ENCODE measurements around the gene UBLCP1.

Gene UBLCP1

DNA sequence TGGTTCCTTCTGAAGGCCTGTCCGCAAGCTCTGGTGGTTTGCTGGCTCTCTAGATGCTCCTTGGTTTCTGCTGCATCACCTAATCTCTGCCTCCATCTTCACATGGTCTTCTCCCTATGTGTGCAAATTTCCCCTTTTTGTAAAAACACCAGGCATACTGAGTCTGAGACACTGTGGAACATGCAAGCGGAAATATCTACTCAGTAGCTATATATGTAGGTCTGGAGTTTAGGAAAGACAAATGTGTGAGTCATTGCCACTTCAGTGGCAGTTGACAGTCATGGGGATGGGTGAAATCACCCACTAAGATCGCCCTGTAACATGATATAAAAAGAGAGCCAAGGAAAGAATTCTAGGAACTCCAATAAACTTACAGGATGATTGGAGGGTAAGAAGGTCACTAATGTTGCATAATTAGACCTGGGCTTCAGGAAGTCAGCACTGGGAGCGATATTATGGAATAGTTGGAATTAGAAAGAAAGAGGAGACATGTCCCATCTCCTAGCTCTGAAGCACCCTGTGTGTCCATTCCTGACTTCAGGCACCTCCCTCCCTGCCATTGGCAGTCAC lies 22.7 kb upstream of the UBLCP1 start (continued):
- TF ChIP-seq IKZF3 (tag by site-specific recombination; IDR thresholded peaks at IDR 0.05) (0 out of 2 replicates have a peak, but pooled peaks have one; percentile 20), KLF10 (tag by site-specific recombination; IDR thresholded peaks at IDR 0.05) (peak; percentile 69), ZNF184 (tag by site-specific recombination; IDR thresholded peaks at IDR 0.05) (0 out of 2 replicates have a peak, but pooled peaks have one; percentile 40), ZSCAN18 (tag by site-specific recombination; IDR thresholded peaks at IDR 0.05) (no peak), ZNF311 (tag by site-specific recombination; IDR thresholded peaks at IDR 0.05; ENCODE audit: borderline replicate concordance) (no peak), ZNF280D (tag by site-specific recombination; IDR thresholded peaks at IDR 0.05) (0 out of 2 replicates have a peak, but pooled peaks have one; percentile 57), INSM2 (tag by site-specific recombination; IDR thresholded peaks at IDR 0.05) (peak; percentile 77), ZNF121 (tag by site-specific recombination; IDR thresholded peaks at IDR 0.05) (no peak), ZNF529 (tag by site-specific recombination; IDR thresholded peaks at IDR 0.05; ENCODE audit: insufficient replicate concordance) (no peak), EGR2 (tag by site-specific recombination; IDR thresholded peaks at IDR 0.05; ENCODE audit: low read depth) (no peak), ELK4 (IDR thresholded peaks at IDR 0.05; ENCODE audit: borderline replicate concordance, low read depth, low read length) (no peak), ZNF473 (tag by site-specific recombination; IDR thresholded peaks at IDR 0.05) (no peak), ZNF138 (tag by site-specific recombination; IDR thresholded peaks at IDR 0.05; ENCODE audit: borderline replicate concordance) (no peak), ZNF776 (tag by site-specific recombination; IDR thresholded peaks at IDR 0.05; ENCODE audit: borderline replicate concordance) (no peak), ZNF561 (tag by site-specific recombination; IDR thresholded peaks at IDR 0.05; ENCODE audit: borderline replicate concordance) (no peak), SCRT1 (tag by site-specific recombination; IDR thresholded peaks at IDR 0.05; ENCODE audit: borderline replicate concordance) (no peak), ZNF16 (tag by site-specific recombination; IDR thresholded peaks at IDR 0.05; ENCODE audit: low read depth) (no peak), ZNF10 (tag by site-specific recombination; IDR thresholded peaks at IDR 0.05) (no peak), ZNF639 (tag by site-specific recombination; IDR thresholded peaks at IDR 0.05) (peak; percentile 51; the same call in 1 of the 2 replicates), BCL11B (tag by site-specific recombination; IDR thresholded peaks at IDR 0.05; ENCODE audit: low read depth) (no peak), ZNF112 (tag by site-specific recombination; IDR thresholded peaks at IDR 0.05) (no peak), ZNF600 (tag by site-specific recombination; IDR thresholded peaks at IDR 0.05) (0 out of 2 replicates have a peak, but pooled peaks have one; percentile 39), REPIN1 (tag by site-specific recombination; IDR thresholded peaks at IDR 0.05; ENCODE audit: low read depth) (no peak), ZNF654 (tag by site-specific recombination; IDR thresholded peaks at IDR 0.05; ENCODE audit: low read depth) (no peak), SALL2 (tag by site-specific recombination; IDR thresholded peaks at IDR 0.05; ENCODE audit: borderline replicate concordance) (no peak), ZNF596 (tag by site-specific recombination; IDR thresholded peaks at IDR 0.05) (no peak), ZNF521 (tag by site-specific recombination; IDR thresholded peaks at IDR 0.05) (no peak), ZNF514 (tag by site-specific recombination; IDR thresholded peaks at IDR 0.05) (no peak), ZNF549 (tag by site-specific recombination; IDR thresholded peaks at IDR 0.05) (no peak), ZSCAN30 (tag by site-specific recombination; IDR thresholded peaks at IDR 0.05) (no peak)
